Mesenchymal stem cell (in vitro differentiated cells and primary cell): ENCODE measurements around the gene INO80C.

Experiments used
- DNase-seq: peaks from one replicate; pipeline ENCODE4 v3.0.0-alpha.2; 2013
- H2AFZ ChIP-seq: one replicate; pipeline ENCODE4 v1.6.1; 2013; ENCODE audit warnings: low read depth, mild to moderate bottlenecking, control low read depth, inconsistent platforms, low read length, moderate library complexity
- H2AK5ac ChIP-seq: 2 replicates; pipeline ENCODE4 v1.6.1; 2013; ENCODE audit warnings: low read length, moderate library complexity, mild to moderate bottlenecking, inconsistent platforms; ENCODE audit not compliant: severe bottlenecking
- H2BK120ac ChIP-seq: one replicate; pipeline ENCODE4 v1.6.1; 2013; ENCODE audit warnings: low read depth, mild to moderate bottlenecking, inconsistent platforms, low read length, moderate library complexity
- H2BK12ac ChIP-seq, 2 experiments: one replicate each; pipeline ENCODE4 v1.6.1; 2013; ENCODE audit warnings: inconsistent platforms in 2 of 2, low read length in 2 of 2, mild to moderate bottlenecking in 2 of 2, moderate library complexity in 2 of 2, control low read depth in 1 of 2
- H2BK15ac ChIP-seq: one replicate; pipeline ENCODE4 v1.6.1; 2013; ENCODE audit warnings: mild to moderate bottlenecking, low read depth, inconsistent platforms; ENCODE audit not compliant: poor library complexity, severe bottlenecking
- H2BK5ac ChIP-seq: 2 replicates; pipeline ENCODE4 v1.6.1; 2013; ENCODE audit warnings: low read depth, mild to moderate bottlenecking, low read length, control low read depth, inconsistent platforms; ENCODE audit not compliant: poor library complexity, severe bottlenecking
- H3K14ac ChIP-seq, 2 experiments: one replicate each; pipeline ENCODE4 v1.6.1; 2013; ENCODE audit warnings: inconsistent platforms in 2 of 2, low read length in 2 of 2, control low read depth in 1 of 2, mild to moderate bottlenecking in 1 of 2, moderate library complexity in 1 of 2
- H3K18ac ChIP-seq, 2 experiments: one replicate each; pipeline ENCODE4 v1.6.1; 2013; ENCODE audit warnings: inconsistent platforms in 2 of 2, low read length in 2 of 2, control low read depth in 1 of 2, low read depth in 1 of 2, mild to moderate bottlenecking in 1 of 2
- H3K23ac ChIP-seq, 2 experiments: one replicate each; pipeline ENCODE4 v1.6.1; 2013; ENCODE audit warnings: inconsistent platforms in 2 of 2, low read length in 2 of 2, mild to moderate bottlenecking in 2 of 2, moderate library complexity in 2 of 2, control low read depth in 1 of 2
- H3K27ac ChIP-seq: 2 replicates; pipeline ENCODE4 v1.5.1; 2013; ENCODE audit warnings: mild to moderate bottlenecking, moderate library complexity, low read length, control low read depth, inconsistent platforms; ENCODE audit not compliant: poor library complexity, severe bottlenecking
- H3K27me3 ChIP-seq, 2 experiments: 2 replicates each; pipeline versions ENCODE4 v1.6.1 to v1.7.0; 2013; ENCODE audit warnings: low read length in 2 of 2, mild to moderate bottlenecking in 2 of 2, moderate library complexity in 2 of 2, control low read depth in 1 of 2, inconsistent platforms in 1 of 2; ENCODE audit not compliant: control insufficient read depth in 1 of 2, insufficient read depth in 1 of 2
- H3K36me3 ChIP-seq, 2 experiments: 2 replicates each; pipeline versions ENCODE4 v1.6.1 to v1.7.0; 2013; ENCODE audit warnings: low read length in 2 of 2, control low read depth in 1 of 2, inconsistent platforms in 1 of 2, low read depth in 1 of 2, mild to moderate bottlenecking in 1 of 2; ENCODE audit not compliant: insufficient read depth in 2 of 2, control insufficient read depth in 1 of 2
- H3K4ac ChIP-seq, 2 experiments: one replicate each; pipeline ENCODE4 v1.6.1; 2013; ENCODE audit warnings: inconsistent platforms in 2 of 2, low read length in 2 of 2, mild to moderate bottlenecking in 2 of 2, moderate library complexity in 2 of 2, control low read depth in 1 of 2, low read depth in 1 of 2
- H3K4me1 ChIP-seq: 2 replicates; pipeline ENCODE4 v1.6.1; 2013; ENCODE audit warnings: low read depth, low read length, control low read depth; ENCODE audit not compliant: control insufficient read depth, insufficient read depth
- H3K4me2 ChIP-seq: 2 replicates; pipeline ENCODE4 v1.6.1; 2013; ENCODE audit warnings: low read length, mild to moderate bottlenecking, inconsistent platforms; ENCODE audit not compliant: poor library complexity, severe bottlenecking
- H3K4me3 ChIP-seq, 2 experiments: 2 replicates each; pipeline versions ENCODE4 v1.5.1 to v1.7.0; 2013; ENCODE audit warnings: low read length in 2 of 2, mild to moderate bottlenecking in 2 of 2, control low read depth in 1 of 2, low read depth in 1 of 2; ENCODE audit not compliant: insufficient read depth in 1 of 2
- H3K79me1 ChIP-seq: replicated peaks from 2 replicates; pipeline ENCODE4 v1.6.1; 2013; ENCODE audit warnings: mild to moderate bottlenecking, control low read depth, low read length, inconsistent platforms; ENCODE audit not compliant: poor library complexity, severe bottlenecking
- H3K9ac ChIP-seq: 2 replicates; pipeline ENCODE4 v1.7.0; 2013; ENCODE audit warnings: mild to moderate bottlenecking, low read length, moderate library complexity
- H3K9me3 ChIP-seq: 2 replicates; pipeline ENCODE4 v1.7.0; 2013; ENCODE audit warnings: mild to moderate bottlenecking, low read length; ENCODE audit not compliant: control insufficient read depth
- H4K8ac ChIP-seq: one replicate; pipeline ENCODE4 v1.6.1; 2013; ENCODE audit warnings: inconsistent platforms, mild to moderate bottlenecking, low read length, moderate library complexity
- H4K91ac ChIP-seq: one replicate; pipeline ENCODE4 v1.6.1; 2013; ENCODE audit warnings: mild to moderate bottlenecking, low read length, inconsistent platforms
- WGBS: methylation state at CpG from one replicate; pipeline ENCODE4 v1.1.7; 2013; ENCODE audit warnings: mixed read lengths; 5-methylcytosine and 5-hydroxymethylcytosine counted together

The INO80C gene

GRCh38 chr18:35504996-35505395 lies 7.2 kb upstream of the INO80C start:
- Histone ChIP-seq H4K8ac (no peak overlapping the region), H2AFZ (no peak overlapping the region), H3K4me1 (peaks cover 2% of the 10 kb centered on the region), H3K36me3 (no peaks in the 10 kb centered on the region), H3K18ac (no peak overlapping the region), H3K14ac (no peak overlapping the region), H2BK120ac (no peak overlapping the region), H3K27me3 (peaks cover 0 to 3% of the 10 kb centered on the region in 2 experiments), H3K4me3 (no peak overlapping the region), H3K4me2 (no peak overlapping the region), H3K9me3 (no peaks in the 10 kb centered on the region), H2AK5ac (peak overlapping the region; percentile 7), H2BK15ac (no peak overlapping the region), H3K9ac (no peak overlapping the region), H4K91ac (no peak overlapping the region), H3K27ac (no peak overlapping the region), H2BK12ac (peak overlapping the region in 1 of 2 experiments; percentile 57), H3K79me1 (peaks cover 2% of the 10 kb centered on the region), H2BK5ac (no peak overlapping the region), H3K4ac (no peak overlapping the region), H3K23ac (no peak overlapping the region)
- no peak for DNase-seq
- WGBS, result 97% methylated on average over 4 of the region's 4 CpGs

- Histone ChIP-seq H2AFZ (no peak overlapping the region), H3K18ac (no peak overlapping the region), H4K91ac (no peak overlapping the region), H3K23ac (no peak overlapping the region), H4K8ac (no peak overlapping the region), H3K9me3 (no peaks in the 10 kb centered on the region), H3K27ac (no peak overlapping the region), H3K36me3 (no peaks in the 10 kb centered on the region), H2AK5ac (no peak overlapping the region), H3K14ac (no peak overlapping the region), H3K79me1 (no peaks in the 10 kb centered on the region), H3K4me2 (no peak overlapping the region), H2BK12ac (no peak overlapping the region), H2BK120ac (no peak overlapping the region), H2BK5ac (no peak overlapping the region), H3K4me1 (peaks cover 2% of the 10 kb centered on the region), H3K9ac (no peak overlapping the region), H3K4ac (no peak overlapping the region), H3K4me3 (no peak overlapping the region), H2BK15ac (no peak overlapping the region), H3K27me3 (peaks cover 0 to 3% of the 10 kb centered on the region in 2 experiments)
- 90% methylated on average over 3 of the region's 3 CpGs for WGBS
- no peak for DNase-seq
These were observed 4.3 kb upstream of the INO80C start for GRCh38 chr18:35502052-35502451.

GRCh38 chr18:35501369-35501768 lies 3.6 kb upstream of the INO80C start:
- H3K4me1 ChIP-seq, result peaks cover 4% of the 10 kb centered on the region
- H2BK120ac ChIP-seq, result no peak overlapping the region
- peaks cover 0 to 3% of the 10 kb centered on the region in 2 experiments for H3K27me3 ChIP-seq
- no peaks in the 10 kb centered on the region for H3K9me3 ChIP-seq
- no peak overlapping the region for H3K9ac ChIP-seq
- WGBS, result 90% methylated on average over 7 of the region's 7 CpGs
- no peak for DNase-seq
- peak overlapping the region; percentile 43 for H4K91ac ChIP-seq
- no peak overlapping the region for H2AFZ ChIP-seq
- no peak overlapping the region for H3K4me3 ChIP-seq
- no peaks in the 10 kb centered on the region for H3K36me3 ChIP-seq
- H3K14ac ChIP-seq, result no peak overlapping the region
- H3K27ac ChIP-seq, result no peak overlapping the region
- no peak overlapping the region for H2BK15ac ChIP-seq
- H2BK5ac ChIP-seq, result no peak overlapping the region
- H2BK12ac ChIP-seq, result no peak overlapping the region
- no peak overlapping the region for H4K8ac ChIP-seq
- H3K4me2 ChIP-seq, result no peak overlapping the region
- H2AK5ac ChIP-seq, result no peak overlapping the region
- no peak overlapping the region for H3K23ac ChIP-seq
- no peak overlapping the region for H3K4ac ChIP-seq
- peaks cover 2% of the 10 kb centered on the region for H3K79me1 ChIP-seq
- H3K18ac ChIP-seq, result no peak overlapping the region

GRCh38 chr18:35500113-35500512 lies 2.4 kb upstream of the INO80C start:
- no peak overlapping the region for H2BK12ac ChIP-seq
- H3K27ac ChIP-seq, result no peak overlapping the region
- no peak overlapping the region for H3K23ac ChIP-seq
- H3K36me3 ChIP-seq, result no peaks in the 10 kb centered on the region
- no peak overlapping the region for H3K4me2 ChIP-seq
- H2BK5ac ChIP-seq, result no peak overlapping the region
- H3K9me3 ChIP-seq, result no peaks in the 10 kb centered on the region
- WGBS, result 54% methylated on average over 3 of the region's 3 CpGs
- H3K4me3 ChIP-seq, result no peak overlapping the region
- no peak overlapping the region for H2BK15ac ChIP-seq
- no peak overlapping the region for H4K8ac ChIP-seq
- peaks cover 9% of the 10 kb centered on the region for H3K79me1 ChIP-seq
- H3K27me3 ChIP-seq, result peaks cover 0 to 3% of the 10 kb centered on the region in 2 experiments
- H4K91ac ChIP-seq, result no peak overlapping the region
- H3K18ac ChIP-seq, result no peak overlapping the region
- no peak overlapping the region for H3K14ac ChIP-seq
- H2BK120ac ChIP-seq, result no peak overlapping the region
- H3K4me1 ChIP-seq, result peaks cover 5% of the 10 kb centered on the region
- no peak overlapping the region for H3K9ac ChIP-seq
- H3K4ac ChIP-seq, result no peak overlapping the region
- no peak for DNase-seq
- H2AFZ ChIP-seq, result no peak overlapping the region
- no peak overlapping the region for H2AK5ac ChIP-seq
